COLO829 (cell line): ENCODE results near the gene TP53RK.
A peak's percentile ranks its signal among the peaks of the same experiment; 100 is the strongest.

Experiments
- DNase-seq: peaks from one replicate; pipeline ENCODE4 v3.0.0; 2012; ENCODE audit warnings: low spot score

Gene TP53RK

GRCh38 chr20:46706242-46706641, 17.0 kb upstream of the TP53RK start:
- no peak for DNase-seq

GRCh38 chr20:46705378-46705729, 16.1 kb upstream of the TP53RK start:
- no peak for DNase-seq

- DNase-seq = no peak
Observed at GRCh38 chr20:46704714-46705377, 15.6 kb upstream of the TP53RK start.

- DNase-seq = no peak
Observed at GRCh38 chr20:46703435-46703834, 14.2 kb upstream of the TP53RK start.

GRCh38 chr20:46702447-46703203, 13.4 kb upstream of the TP53RK start:
- DNase-seq = no peak

- no peak for DNase-seq
Observed at GRCh38 chr20:46701986-46702385, 12.7 kb upstream of the TP53RK start.

- no peak for DNase-seq
Observed at GRCh38 chr20:46701556-46701955, 12.3 kb upstream of the TP53RK start.

- DNase-seq = peak; percentile 56
Observed at GRCh38 chr20:46701057-46701456, 11.8 kb upstream of the TP53RK start.

- DNase-seq = no peak
Observed at GRCh38 chr20:46700481-46700880, 11.2 kb upstream of the TP53RK start.

GRCh38 chr20:46699651-46700359, 10.6 kb upstream of the TP53RK start:
- no peak for DNase-seq

- DNase-seq = no peak
Observed at GRCh38 chr20:46698788-46699187, 9.5 kb upstream of the TP53RK start.

- DNase-seq = no peak
Observed at GRCh38 chr20:46696791-46697279, 7.6 kb upstream of the TP53RK start.

GRCh38 chr20:46695892-46696291, 6.6 kb upstream of the TP53RK start:
- DNase-seq = peak; percentile 99

GRCh38 chr20:46694484-46694883, 5.2 kb upstream of the TP53RK start:
- DNase-seq = peak; percentile 58

GRCh38 chr20:46691196-46691595, 2.0 kb upstream of the TP53RK start:
- DNase-seq = no peak

GRCh38 chr20:46690219-46691106, 1.2 kb upstream of the TP53RK start:
- DNase-seq = no peak

- no peak for DNase-seq
Observed at GRCh38 chr20:46689754-46690085, 476 bp upstream of the TP53RK start.

- DNase-seq = peak; percentile 48
Observed at GRCh38 chr20:46688151-46689081, 828 bp downstream of the TP53RK start.

GRCh38 chr20:46683939-46684750, 5.1 kb downstream of the TP53RK start:
- peak; percentile 85 for DNase-seq

GRCh38 chr20:46683668-46683938, 5.6 kb downstream of the TP53RK start:
- no peak for DNase-seq
